Hepatocyte (in vitro differentiated cells): ENCODE measurements around the gene IFI35.

ENCODE experiments used
- EZH2 ChIP-seq: fragments of 200-600 bp; sonication (generic); IDR thresholded peaks from 2 replicates; pipeline ENCODE4 v1.6.1; 2016; ENCODE audit warnings: antibody characterized with exemption, mild to moderate bottlenecking, borderline replicate concordance
- EZH2phosphoT487 ChIP-seq: fragments of 200-600 bp; sonication (generic); IDR thresholded peaks from one replicate; pipeline ENCODE4 v1.6.1; 2018; ENCODE audit warnings: antibody characterized with exemption, mild to moderate bottlenecking, low read depth, moderate library complexity; ENCODE audit not compliant: unreplicated experiment, severe bottlenecking
- TF ChIP-seq, protein P1 (sequence below): fragments of 200-600 bp; sonication (generic); IDR thresholded peaks from 2 replicates; pipeline ENCODE4 v1.5.1; 2016; ENCODE audit warnings: antibody characterized with exemption, mild to moderate bottlenecking; ENCODE audit not compliant: poor library complexity

GRCh38 chr17:43019418-43019817 lies 12.8 kb downstream of the IFI35 start:
- TF ChIP-seq, protein P1, sequence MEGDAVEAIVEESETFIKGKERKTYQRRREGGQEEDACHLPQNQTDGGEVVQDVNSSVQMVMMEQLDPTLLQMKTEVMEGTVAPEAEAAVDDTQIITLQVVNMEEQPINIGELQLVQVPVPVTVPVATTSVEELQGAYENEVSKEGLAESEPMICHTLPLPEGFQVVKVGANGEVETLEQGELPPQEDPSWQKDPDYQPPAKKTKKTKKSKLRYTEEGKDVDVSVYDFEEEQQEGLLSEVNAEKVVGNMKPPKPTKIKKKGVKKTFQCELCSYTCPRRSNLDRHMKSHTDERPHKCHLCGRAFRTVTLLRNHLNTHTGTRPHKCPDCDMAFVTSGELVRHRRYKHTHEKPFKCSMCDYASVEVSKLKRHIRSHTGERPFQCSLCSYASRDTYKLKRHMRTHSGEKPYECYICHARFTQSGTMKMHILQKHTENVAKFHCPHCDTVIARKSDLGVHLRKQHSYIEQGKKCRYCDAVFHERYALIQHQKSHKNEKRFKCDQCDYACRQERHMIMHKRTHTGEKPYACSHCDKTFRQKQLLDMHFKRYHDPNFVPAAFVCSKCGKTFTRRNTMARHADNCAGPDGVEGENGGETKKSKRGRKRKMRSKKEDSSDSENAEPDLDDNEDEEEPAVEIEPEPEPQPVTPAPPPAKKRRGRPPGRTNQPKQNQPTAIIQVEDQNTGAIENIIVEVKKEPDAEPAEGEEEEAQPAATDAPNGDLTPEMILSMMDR: no peak
- TF ChIP-seq EZH2phosphoT487 (no peak), EZH2 (no peak)
